Peyer's patch (tissue), 4 donors: ENCODE data around the gene RAP1B. TPM values are rescaled to one million over a fixed set of nuclear protein-coding genes. Genes with fewer than 3 reads are reported as not detected.

ENCODE experiments used
- DNase-seq, 3 donors: peaks; one replicate each; pipeline ENCODE4 v3.0.0-alpha.2; 2017 to 2019
- H3K27ac ChIP-seq, 4 donors: fragments of 200-600 bp; sonication (generic); one replicate each; pipeline ENCODE4 v1.5.1; 2016 to 2019
- H3K27me3 ChIP-seq, 2 donors: fragments of 200-600 bp; sonication (generic); one replicate each; pipeline ENCODE4 v1.5.1; 2019
- H3K36me3 ChIP-seq, 3 donors: fragments of 200-600 bp; sonication (generic); one replicate each; pipeline ENCODE4 v1.5.1; 2016 to 2019
- H3K4me1 ChIP-seq, 4 donors: fragments of 200-600 bp; sonication (generic); one replicate each; pipeline ENCODE4 v1.5.1; 2016 to 2019
- H3K4me3 ChIP-seq, 4 donors: fragments of 200-600 bp; sonication (generic); 1 replicate in 3 of 4; 2 replicates in 1 of 4; pipeline ENCODE4 v1.5.1; 2016 to 2019; ENCODE audit warnings: mild to moderate bottlenecking in 1 of 4
- H3K9me3 ChIP-seq, 4 donors: fragments of 200-600 bp; sonication (generic); one replicate each; pipeline ENCODE4 v1.5.1; 2016 to 2019; ENCODE audit warnings: mild to moderate bottlenecking in 1 of 4
- POLR2A ChIP-seq, 2 donors: fragments of 450-650 bp; IDR thresholded peaks; one replicate each; pipeline ENCODE4 v1.5.1; 2017; ENCODE audit warnings: antibody characterized with exemption in 2 of 2, mild to moderate bottlenecking in 2 of 2, moderate library complexity in 2 of 2
- total RNA-seq, 4 donors: library from RNA; depleted of rRNA; stranded (reverse); fragments of >200 nt; gene quantifications; one replicate each; pipeline ENCODE4 v1.1.0, GENCODE V29; 2016
- TF ChIP-seq, protein P1 (sequence below), 6 experiments: fragments of 450-650 bp in 4 of 6; fragments of 200-600 bp in 2 of 6; sonication (generic) in 1 of 6; IDR thresholded peaks; one replicate each; pipeline ENCODE4 v1.5.1; 2017 to 2019; ENCODE audit warnings: antibody characterized with exemption in 6 of 6, mild to moderate bottlenecking in 3 of 6, moderate library complexity in 1 of 6

Gene RAP1B
- total RNA-seq, 4 donors from 2014 or later, result 123 to 210 (median 140) TPM

DNA sequence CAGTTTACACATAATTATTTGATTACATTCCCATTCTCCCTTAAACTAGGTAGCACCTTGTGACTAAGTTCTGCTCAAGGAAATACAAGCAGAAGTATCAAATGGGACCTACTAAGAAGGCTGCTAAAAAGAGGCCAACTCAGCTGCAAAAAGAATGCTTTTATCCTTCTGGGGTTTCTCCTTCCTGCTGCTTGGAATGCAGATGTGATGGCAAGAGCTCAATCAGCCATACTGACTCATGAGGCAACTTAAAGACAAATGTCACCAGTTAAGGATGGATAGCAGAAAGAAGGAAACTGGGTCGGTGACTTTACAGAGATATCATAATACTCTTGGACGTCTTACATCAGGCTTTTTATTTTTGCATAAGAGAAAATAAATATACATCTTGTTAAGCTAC lies 38.0 kb upstream of the RAP1B start:
- no peak overlapping the region for H3K4me3 ChIP-seq
- DNase-seq, result no peak
- H3K9me3 ChIP-seq, result no peaks in the 10 kb centered on the region
- H3K36me3 ChIP-seq, result no peaks in the 10 kb centered on the region
- TF ChIP-seq POLR2A (IDR thresholded peaks at IDR 0.05), result no peak
- TF ChIP-seq, protein P1, sequence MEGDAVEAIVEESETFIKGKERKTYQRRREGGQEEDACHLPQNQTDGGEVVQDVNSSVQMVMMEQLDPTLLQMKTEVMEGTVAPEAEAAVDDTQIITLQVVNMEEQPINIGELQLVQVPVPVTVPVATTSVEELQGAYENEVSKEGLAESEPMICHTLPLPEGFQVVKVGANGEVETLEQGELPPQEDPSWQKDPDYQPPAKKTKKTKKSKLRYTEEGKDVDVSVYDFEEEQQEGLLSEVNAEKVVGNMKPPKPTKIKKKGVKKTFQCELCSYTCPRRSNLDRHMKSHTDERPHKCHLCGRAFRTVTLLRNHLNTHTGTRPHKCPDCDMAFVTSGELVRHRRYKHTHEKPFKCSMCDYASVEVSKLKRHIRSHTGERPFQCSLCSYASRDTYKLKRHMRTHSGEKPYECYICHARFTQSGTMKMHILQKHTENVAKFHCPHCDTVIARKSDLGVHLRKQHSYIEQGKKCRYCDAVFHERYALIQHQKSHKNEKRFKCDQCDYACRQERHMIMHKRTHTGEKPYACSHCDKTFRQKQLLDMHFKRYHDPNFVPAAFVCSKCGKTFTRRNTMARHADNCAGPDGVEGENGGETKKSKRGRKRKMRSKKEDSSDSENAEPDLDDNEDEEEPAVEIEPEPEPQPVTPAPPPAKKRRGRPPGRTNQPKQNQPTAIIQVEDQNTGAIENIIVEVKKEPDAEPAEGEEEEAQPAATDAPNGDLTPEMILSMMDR (IDR thresholded peaks at IDR 0.05), result no peak
- no peaks in the 10 kb centered on the region for H3K4me1 ChIP-seq
- no peaks in the 10 kb centered on the region for H3K27me3 ChIP-seq
- H3K27ac ChIP-seq, result no peak overlapping the region

DNA sequence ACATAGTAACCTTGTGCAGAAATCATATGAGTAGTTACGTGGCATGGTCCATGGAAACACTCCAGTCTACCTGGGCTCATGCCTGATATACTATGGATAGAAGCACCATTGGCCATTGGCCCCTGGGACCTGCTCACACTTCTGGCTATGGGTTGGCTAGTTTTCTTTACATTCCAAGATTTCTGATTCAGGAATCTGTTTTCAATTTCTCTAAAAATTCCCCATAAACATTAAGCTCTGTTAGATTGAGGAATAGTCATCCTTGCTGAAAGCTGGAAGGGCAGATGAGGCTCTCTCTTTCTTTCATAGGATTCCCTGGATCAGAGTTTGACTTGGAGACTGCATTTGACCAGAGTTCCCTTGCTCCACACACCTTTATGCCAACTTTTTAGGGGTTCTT lies 37.3 kb upstream of the RAP1B start:
- Histone ChIP-seq H3K9me3 (no peaks in the 10 kb centered on the region), H3K27me3 (no peaks in the 10 kb centered on the region), H3K36me3 (no peaks in the 10 kb centered on the region), H3K27ac (no peak overlapping the region), H3K4me1 (no peaks in the 10 kb centered on the region), H3K4me3 (no peak overlapping the region)
- TF ChIP-seq, protein P1 (IDR thresholded peaks at IDR 0.05), result no peak
- TF ChIP-seq POLR2A (IDR thresholded peaks at IDR 0.05), result no peak
- DNase-seq, result no peak

DNA sequence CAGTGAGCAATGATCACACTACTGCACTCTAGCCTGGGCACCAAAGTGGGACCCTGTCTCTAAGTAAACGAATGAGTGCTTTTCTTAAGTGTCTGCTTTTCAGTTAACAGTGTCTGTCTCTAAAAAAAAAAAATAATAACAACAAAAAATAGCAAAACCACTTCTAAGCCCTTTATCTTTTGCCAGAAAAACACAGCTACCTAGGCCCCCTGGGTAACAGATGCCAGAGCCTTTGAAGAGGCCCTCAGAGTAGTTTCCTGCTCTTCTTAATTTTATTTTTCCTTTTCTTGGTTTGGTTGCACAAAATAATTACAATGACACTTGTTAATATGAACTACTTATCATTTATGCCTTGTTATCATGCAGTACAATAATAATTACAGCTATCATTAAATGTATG lies 32.8 kb upstream of the RAP1B start:
- no peak overlapping the region for H3K27ac ChIP-seq
- no peaks in the 10 kb centered on the region for H3K36me3 ChIP-seq
- no peak for TF ChIP-seq POLR2A (IDR thresholded peaks at IDR 0.05)
- TF ChIP-seq, protein P1 (IDR thresholded peaks at IDR 0.05), result no peak
- no peaks in the 10 kb centered on the region for H3K4me1 ChIP-seq
- DNase-seq, result no peak
- H3K27me3 ChIP-seq, result no peaks in the 10 kb centered on the region
- no peaks in the 10 kb centered on the region for H3K9me3 ChIP-seq
- no peak overlapping the region for H3K4me3 ChIP-seq

DNA sequence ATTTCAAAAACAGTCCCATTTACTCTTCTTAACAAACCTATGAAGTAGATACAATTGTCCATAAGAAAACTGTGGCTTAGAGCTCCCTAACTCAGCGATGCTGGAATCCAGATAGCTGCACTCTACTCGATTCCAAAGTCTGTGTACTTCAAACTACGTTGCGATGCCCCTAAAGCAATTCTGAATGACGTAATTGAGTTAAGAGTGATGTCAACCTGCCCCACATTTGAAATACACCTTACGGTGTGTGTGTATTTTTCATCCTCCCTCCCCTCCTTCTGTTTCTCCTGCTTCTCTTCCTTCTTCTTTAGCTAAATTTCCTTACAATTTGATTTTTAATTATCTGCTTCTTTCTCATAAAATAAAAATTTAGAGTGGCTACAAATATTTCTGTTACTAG lies 31.9 kb upstream of the RAP1B start:
- TF ChIP-seq, protein P1 (IDR thresholded peaks at IDR 0.05), result no peak
- no peak for TF ChIP-seq POLR2A (IDR thresholded peaks at IDR 0.05)
- Histone ChIP-seq H3K36me3 (no peaks in the 10 kb centered on the region), H3K4me1 (no peaks in the 10 kb centered on the region), H3K4me3 (no peak overlapping the region), H3K27ac (no peak overlapping the region), H3K9me3 (no peaks in the 10 kb centered on the region), H3K27me3 (no peaks in the 10 kb centered on the region)
- no peak for DNase-seq

DNA sequence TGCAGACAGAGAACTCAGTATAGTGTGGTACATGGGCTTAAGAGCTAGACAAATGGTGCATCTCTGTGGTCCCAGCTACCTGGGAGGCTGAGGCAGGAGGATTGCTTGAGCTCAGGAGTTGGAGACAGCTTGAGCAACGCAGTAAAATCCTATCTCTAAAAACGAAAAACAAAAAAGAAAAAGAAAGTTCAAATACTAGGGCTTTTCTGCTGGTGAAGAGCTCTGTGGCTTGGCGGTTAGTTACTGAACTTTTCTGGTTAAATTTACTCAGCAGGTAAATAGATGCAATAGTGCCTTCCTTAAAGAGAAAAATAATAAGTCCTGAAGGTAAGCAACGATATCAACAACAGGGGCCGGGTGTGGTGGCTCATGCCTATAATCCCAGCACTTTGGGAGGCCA lies 31.4 kb upstream of the RAP1B start:
- H3K9me3 ChIP-seq, result no peaks in the 10 kb centered on the region
- TF ChIP-seq POLR2A (IDR thresholded peaks at IDR 0.05), result no peak
- TF ChIP-seq, protein P1 (IDR thresholded peaks at IDR 0.05), result no peak
- DNase-seq, result no peak
- H3K27me3 ChIP-seq, result no peaks in the 10 kb centered on the region
- no peak overlapping the region for H3K4me3 ChIP-seq
- H3K36me3 ChIP-seq, result no peaks in the 10 kb centered on the region
- no peak overlapping the region for H3K27ac ChIP-seq
- no peaks in the 10 kb centered on the region for H3K4me1 ChIP-seq

DNA sequence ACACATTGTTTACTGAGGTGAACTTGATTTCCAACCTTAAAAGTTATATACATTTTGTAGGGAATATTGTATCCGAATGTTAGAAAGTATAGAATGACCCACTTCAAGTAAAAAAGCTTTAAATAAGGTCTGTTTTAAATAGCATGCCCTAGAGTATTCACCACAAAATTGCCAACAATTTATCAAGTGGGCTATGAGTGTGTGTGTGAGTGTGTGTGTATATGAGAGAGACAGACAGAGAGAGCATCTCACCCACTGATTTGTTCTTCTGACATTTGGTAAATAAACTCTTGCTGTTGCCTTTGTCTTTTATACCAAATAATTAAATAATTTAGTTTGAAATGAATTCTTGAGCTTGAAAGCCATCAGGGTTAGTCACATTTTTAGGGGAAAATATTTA lies 29.8 kb upstream of the RAP1B start:
- no peaks in the 10 kb centered on the region for H3K9me3 ChIP-seq

More for the DNA sequence above, 29.8 kb upstream of the RAP1B start:
- Histone ChIP-seq H3K36me3 (no peaks in the 10 kb centered on the region), H3K4me1 (no peaks in the 10 kb centered on the region), H3K27ac (no peak overlapping the region), H3K27me3 (no peaks in the 10 kb centered on the region), H3K4me3 (no peak overlapping the region)
- TF ChIP-seq POLR2A (IDR thresholded peaks at IDR 0.05), result no peak
- TF ChIP-seq, protein P1 (IDR thresholded peaks at IDR 0.05), result no peak
- no peak for DNase-seq
